ENCODE data around the gene CNDP1.

DNA sequence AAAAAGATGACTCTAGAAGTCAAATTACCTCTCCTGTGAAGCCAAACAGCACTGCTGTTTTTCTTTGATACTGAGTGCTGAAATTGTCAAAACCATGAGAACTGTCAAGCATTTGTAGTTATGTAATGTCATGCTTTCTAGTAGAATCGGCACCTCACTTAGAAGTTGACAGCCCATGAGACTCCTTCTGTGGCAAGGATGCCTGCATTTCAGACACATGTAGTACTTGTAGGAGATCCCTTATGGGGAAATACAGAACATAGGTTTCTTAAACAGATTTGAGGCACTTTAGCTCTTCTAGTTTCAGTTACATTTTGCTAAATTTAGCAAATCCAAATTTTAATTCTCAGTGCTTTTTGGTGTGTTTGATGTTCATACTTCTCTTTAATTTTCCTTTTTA lies 79.1 kb downstream of the CNDP1 start:
- TF ChIP-seq, protein P1, sequence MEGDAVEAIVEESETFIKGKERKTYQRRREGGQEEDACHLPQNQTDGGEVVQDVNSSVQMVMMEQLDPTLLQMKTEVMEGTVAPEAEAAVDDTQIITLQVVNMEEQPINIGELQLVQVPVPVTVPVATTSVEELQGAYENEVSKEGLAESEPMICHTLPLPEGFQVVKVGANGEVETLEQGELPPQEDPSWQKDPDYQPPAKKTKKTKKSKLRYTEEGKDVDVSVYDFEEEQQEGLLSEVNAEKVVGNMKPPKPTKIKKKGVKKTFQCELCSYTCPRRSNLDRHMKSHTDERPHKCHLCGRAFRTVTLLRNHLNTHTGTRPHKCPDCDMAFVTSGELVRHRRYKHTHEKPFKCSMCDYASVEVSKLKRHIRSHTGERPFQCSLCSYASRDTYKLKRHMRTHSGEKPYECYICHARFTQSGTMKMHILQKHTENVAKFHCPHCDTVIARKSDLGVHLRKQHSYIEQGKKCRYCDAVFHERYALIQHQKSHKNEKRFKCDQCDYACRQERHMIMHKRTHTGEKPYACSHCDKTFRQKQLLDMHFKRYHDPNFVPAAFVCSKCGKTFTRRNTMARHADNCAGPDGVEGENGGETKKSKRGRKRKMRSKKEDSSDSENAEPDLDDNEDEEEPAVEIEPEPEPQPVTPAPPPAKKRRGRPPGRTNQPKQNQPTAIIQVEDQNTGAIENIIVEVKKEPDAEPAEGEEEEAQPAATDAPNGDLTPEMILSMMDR (IDR thresholded peaks at IDR 0.05): no peak
- no peak for TF ChIP-seq EZH2 (IDR thresholded peaks at IDR 0.05)
